Measurements from ENCODE around the gene C10orf71.

GRCh38 chr10:49254556-49255318, 44.2 kb upstream of the C10orf71 start:
- TF ChIP-seq CTCF (conservative IDR thresholded peaks at IDR 0.05; ENCODE audit: low read depth, low read length) = no peak
- TF ChIP-seq EZH2 (IDR thresholded peaks at IDR 0.05; ENCODE audit: borderline replicate concordance, low read depth, low read length, poor library complexity, severe bottlenecking) = no peak
